Measurements from ENCODE around the gene DOCK7.
"Not testable (repeated sequence)": the region's sequence is repeated elsewhere in the genome, so short reads cannot be mapped to it uniquely, and the experiment has no call there.

Gene DOCK7

GRCh38 chr1:62561306-62561705 is 126.9 kb downstream of the DOCK7 start:
- H3K9me3 ChIP-seq (ENCODE audit: control insufficient read depth in 2 of 2, low read length in 2 of 2) = no peaks in the 10 kb centered on the region
- no peak overlapping the region for H3K9ac ChIP-seq (ENCODE audit: low read depth in 1 of 2, low read length in 2 of 2)
- H3K4me1 ChIP-seq (ENCODE audit: control insufficient read depth in 2 of 2, insufficient read depth in 2 of 2, low read length in 2 of 2) = no peaks in the 10 kb centered on the region
- peaks cover 8 to 10% of the 10 kb centered on the region in 2 donors for H3K36me3 ChIP-seq (ENCODE audit: control insufficient read depth in 2 of 2, insufficient read depth in 2 of 2, low read length in 2 of 2)
- no peak overlapping the region for H3K4me3 ChIP-seq (ENCODE audit: low read length in 2 of 2)
- H3K27me3 ChIP-seq (ENCODE audit: control insufficient read depth in 2 of 2, insufficient read depth in 2 of 2, low read length in 2 of 2) = no peaks in the 10 kb centered on the region
- no peak overlapping the region for H3K27ac ChIP-seq (ENCODE audit: low read depth in 2 of 2, low read length in 2 of 2)

- Histone ChIP-seq H3K9ac (ENCODE audit: low read depth in 1 of 2, low read length in 2 of 2) (no peak overlapping the region), H3K27ac (ENCODE audit: low read depth in 2 of 2, low read length in 2 of 2) (no peak overlapping the region), H3K36me3 (ENCODE audit: control insufficient read depth in 2 of 2, insufficient read depth in 2 of 2, low read length in 2 of 2) (peaks cover 3 to 10% of the 10 kb centered on the region in 2 donors), H3K27me3 (ENCODE audit: control insufficient read depth in 2 of 2, insufficient read depth in 2 of 2, low read length in 2 of 2) (no peaks in the 10 kb centered on the region), H3K4me3 (ENCODE audit: low read length in 2 of 2) (no peak overlapping the region), H3K9me3 (ENCODE audit: control insufficient read depth in 2 of 2, low read length in 2 of 2) (no peaks in the 10 kb centered on the region), H3K4me1 (ENCODE audit: control insufficient read depth in 2 of 2, insufficient read depth in 2 of 2, low read length in 2 of 2) (no peaks in the 10 kb centered on the region)
These were observed 143.6 kb downstream of the DOCK7 start for GRCh38 chr1:62544570-62544969.

- Histone ChIP-seq H3K4me3 (ENCODE audit: low read length in 2 of 2) (no peak overlapping the region), H3K27ac (ENCODE audit: low read depth in 2 of 2, low read length in 2 of 2) (no peak overlapping the region), H3K36me3 (ENCODE audit: control insufficient read depth in 2 of 2, insufficient read depth in 2 of 2, low read length in 2 of 2) (peaks cover 9 to 16% of the 10 kb centered on the region in 2 donors), H3K27me3 (ENCODE audit: control insufficient read depth in 2 of 2, insufficient read depth in 2 of 2, low read length in 2 of 2) (no peaks in the 10 kb centered on the region), H3K4me1 (ENCODE audit: control insufficient read depth in 2 of 2, insufficient read depth in 2 of 2, low read length in 2 of 2) (no peaks in the 10 kb centered on the region), H3K9ac (ENCODE audit: low read depth in 1 of 2, low read length in 2 of 2) (no peak overlapping the region), H3K9me3 (ENCODE audit: control insufficient read depth in 2 of 2, low read length in 2 of 2) (no peaks in the 10 kb centered on the region)
These were observed 147.1 kb downstream of the DOCK7 start for GRCh38 chr1:62541048-62541447.

- no peak overlapping the region for H3K9ac ChIP-seq (ENCODE audit: low read depth in 1 of 2, low read length in 2 of 2)
- peaks cover 13 to 20% of the 10 kb centered on the region in 2 donors for H3K36me3 ChIP-seq (ENCODE audit: control insufficient read depth in 2 of 2, insufficient read depth in 2 of 2, low read length in 2 of 2)
- no peak overlapping the region for H3K4me3 ChIP-seq (ENCODE audit: low read length in 2 of 2)
- no peaks in the 10 kb centered on the region for H3K4me1 ChIP-seq (ENCODE audit: control insufficient read depth in 2 of 2, insufficient read depth in 2 of 2, low read length in 2 of 2)
- no peaks in the 10 kb centered on the region for H3K27me3 ChIP-seq (ENCODE audit: control insufficient read depth in 2 of 2, insufficient read depth in 2 of 2, low read length in 2 of 2)
- H3K27ac ChIP-seq (ENCODE audit: low read depth in 2 of 2, low read length in 2 of 2) = no peak overlapping the region
- H3K9me3 ChIP-seq (ENCODE audit: control insufficient read depth in 2 of 2, low read length in 2 of 2) = no peaks in the 10 kb centered on the region
These were observed 149.1 kb downstream of the DOCK7 start for GRCh38 chr1:62539028-62539447.

- Histone ChIP-seq H3K9me3 (ENCODE audit: control insufficient read depth in 2 of 2, low read length in 2 of 2) (no peaks in the 10 kb centered on the region), H3K9ac (ENCODE audit: low read depth in 1 of 2, low read length in 2 of 2) (no peak overlapping the region), H3K4me3 (ENCODE audit: low read length in 2 of 2) (no peak overlapping the region), H3K27me3 (ENCODE audit: control insufficient read depth in 2 of 2, insufficient read depth in 2 of 2, low read length in 2 of 2) (no peaks in the 10 kb centered on the region), H3K36me3 (ENCODE audit: control insufficient read depth in 2 of 2, insufficient read depth in 2 of 2, low read length in 2 of 2) (peaks cover 12 to 19% of the 10 kb centered on the region in 2 donors), H3K4me1 (ENCODE audit: control insufficient read depth in 2 of 2, insufficient read depth in 2 of 2, low read length in 2 of 2) (no peaks in the 10 kb centered on the region), H3K27ac (ENCODE audit: low read depth in 2 of 2, low read length in 2 of 2) (no peak overlapping the region)
These were observed 151.3 kb downstream of the DOCK7 start for GRCh38 chr1:62536865-62537264.

- no peak overlapping the region for H3K9ac ChIP-seq (ENCODE audit: low read depth in 1 of 2, low read length in 2 of 2)
- no peak overlapping the region for H3K4me3 ChIP-seq (ENCODE audit: low read length in 2 of 2)
- H3K27ac ChIP-seq (ENCODE audit: low read depth in 2 of 2, low read length in 2 of 2) = no peak overlapping the region
- no peaks in the 10 kb centered on the region for H3K9me3 ChIP-seq (ENCODE audit: control insufficient read depth in 2 of 2, low read length in 2 of 2)
- H3K36me3 ChIP-seq (ENCODE audit: control insufficient read depth in 2 of 2, insufficient read depth in 2 of 2, low read length in 2 of 2) = peaks cover 6 to 10% of the 10 kb centered on the region in 2 donors
- H3K27me3 ChIP-seq (ENCODE audit: control insufficient read depth in 2 of 2, insufficient read depth in 2 of 2, low read length in 2 of 2) = no peaks in the 10 kb centered on the region
- no peaks in the 10 kb centered on the region for H3K4me1 ChIP-seq (ENCODE audit: control insufficient read depth in 2 of 2, insufficient read depth in 2 of 2, low read length in 2 of 2)
These were observed 157.6 kb downstream of the DOCK7 start for GRCh38 chr1:62530516-62531154.

- no peak overlapping the region for H3K27ac ChIP-seq (ENCODE audit: low read depth in 2 of 2, low read length in 2 of 2)
- no peaks in the 10 kb centered on the region for H3K4me1 ChIP-seq (ENCODE audit: control insufficient read depth in 2 of 2, insufficient read depth in 2 of 2, low read length in 2 of 2)
- no peaks in the 10 kb centered on the region for H3K27me3 ChIP-seq (ENCODE audit: control insufficient read depth in 2 of 2, insufficient read depth in 2 of 2, low read length in 2 of 2)
- H3K9ac ChIP-seq (ENCODE audit: low read depth in 1 of 2, low read length in 2 of 2) = no peak overlapping the region
- H3K4me3 ChIP-seq (ENCODE audit: low read length in 2 of 2) = no peak overlapping the region
- peaks cover 2 to 6% of the 10 kb centered on the region in 2 donors for H3K36me3 ChIP-seq (ENCODE audit: control insufficient read depth in 2 of 2, insufficient read depth in 2 of 2, low read length in 2 of 2)
- H3K9me3 ChIP-seq (ENCODE audit: control insufficient read depth in 2 of 2, low read length in 2 of 2) = no peaks in the 10 kb centered on the region
These were observed 159.0 kb downstream of the DOCK7 start for GRCh38 chr1:62529227-62529626.

- Histone ChIP-seq H3K36me3 (ENCODE audit: control insufficient read depth in 2 of 2, insufficient read depth in 2 of 2, low read length in 2 of 2) (peaks cover 2 to 6% of the 10 kb centered on the region in 2 donors), H3K9me3 (ENCODE audit: control insufficient read depth in 2 of 2, low read length in 2 of 2) (no peaks in the 10 kb centered on the region), H3K9ac (ENCODE audit: low read depth in 1 of 2, low read length in 2 of 2) (no peak overlapping the region), H3K4me1 (ENCODE audit: control insufficient read depth in 2 of 2, insufficient read depth in 2 of 2, low read length in 2 of 2) (no peaks in the 10 kb centered on the region), H3K27ac (ENCODE audit: low read depth in 2 of 2, low read length in 2 of 2) (no peak overlapping the region), H3K27me3 (ENCODE audit: control insufficient read depth in 2 of 2, insufficient read depth in 2 of 2, low read length in 2 of 2) (no peaks in the 10 kb centered on the region), H3K4me3 (ENCODE audit: low read length in 2 of 2) (no peak overlapping the region)
These were observed 160.2 kb downstream of the DOCK7 start for GRCh38 chr1:62528015-62528414.

GRCh38 chr1:62527346-62527745 is 160.8 kb downstream of the DOCK7 start:
- not testable (repeated sequence) for H3K27me3 ChIP-seq (ENCODE audit: control insufficient read depth in 2 of 2, insufficient read depth in 2 of 2, low read length in 2 of 2); H3K4me1 ChIP-seq (ENCODE audit: control insufficient read depth in 2 of 2, insufficient read depth in 2 of 2, low read length in 2 of 2); H3K9ac ChIP-seq (ENCODE audit: low read depth in 1 of 2, low read length in 2 of 2); H3K27ac ChIP-seq (ENCODE audit: low read depth in 2 of 2, low read length in 2 of 2); H3K9me3 ChIP-seq (ENCODE audit: control insufficient read depth in 2 of 2, low read length in 2 of 2); H3K4me3 ChIP-seq (ENCODE audit: low read length in 2 of 2); H3K36me3 ChIP-seq (ENCODE audit: control insufficient read depth in 2 of 2, insufficient read depth in 2 of 2, low read length in 2 of 2)

- no peak overlapping the region for H3K9ac ChIP-seq (ENCODE audit: low read depth in 1 of 2, low read length in 2 of 2)
- no peak overlapping the region for H3K27ac ChIP-seq (ENCODE audit: low read depth in 2 of 2, low read length in 2 of 2)
- no peaks in the 10 kb centered on the region for H3K4me1 ChIP-seq (ENCODE audit: control insufficient read depth in 2 of 2, insufficient read depth in 2 of 2, low read length in 2 of 2)
- H3K4me3 ChIP-seq (ENCODE audit: low read length in 2 of 2) = no peak overlapping the region
- no peaks in the 10 kb centered on the region for H3K9me3 ChIP-seq (ENCODE audit: control insufficient read depth in 2 of 2, low read length in 2 of 2)
- H3K36me3 ChIP-seq (ENCODE audit: control insufficient read depth in 2 of 2, insufficient read depth in 2 of 2, low read length in 2 of 2) = no peaks in the 10 kb centered on the region
- H3K27me3 ChIP-seq (ENCODE audit: control insufficient read depth in 2 of 2, insufficient read depth in 2 of 2, low read length in 2 of 2) = no peaks in the 10 kb centered on the region
These were observed 164.3 kb downstream of the DOCK7 start for GRCh38 chr1:62523860-62524259.

All from mucosa of rectum (tissue), 2 donors.